GM12891 (cell line): ENCODE measurements around the gene ADPRH.

ENCODE experiments used
- POLR2A ChIP-seq: IDR thresholded peaks from 2 replicates; pipeline ENCODE4 v1.6.1; 2011; ENCODE audit warnings: low read depth, low read length, control low read depth
- POLR2AphosphoS5 ChIP-seq: IDR thresholded peaks from 2 replicates; pipeline ENCODE4 v1.6.1; 2011; ENCODE audit warnings: low read depth, low read length, control low read depth
- POU2F2 ChIP-seq: IDR thresholded peaks from 2 replicates; pipeline ENCODE4 v1.6.1; 2011; ENCODE audit warnings: low read depth, mild to moderate bottlenecking, control low read depth, low read length, moderate library complexity
- SPI1 ChIP-seq: IDR thresholded peaks from 2 replicates; pipeline ENCODE4 v1.6.1; 2011; ENCODE audit warnings: low read depth, low read length, control low read depth
- TAF1 ChIP-seq: IDR thresholded peaks from 2 replicates; pipeline ENCODE4 v1.6.1; 2011; ENCODE audit warnings: low read depth, low read length, control low read depth

- TF ChIP-seq POLR2AphosphoS5 (no peak), TAF1 (no peak), POLR2A (no peak), SPI1 (no peak), POU2F2 (no peak)
Measured at GRCh38 chr3:119590706-119591105, 11.4 kb downstream of the ADPRH start.
